Left ventricle myocardium inferior (tissue), 1 donor: ENCODE results near the gene SOAT2. TPM values are rescaled to one million over a fixed set of nuclear protein-coding genes. Genes with fewer than 3 reads are reported as not detected.

Source experiments
- DNase-seq: peaks from one replicate; pipeline ENCODE4 v3.0.0-alpha.2; 2020
- H3K27ac ChIP-seq: fragments of 200-600 bp; replicated peaks from 2 replicates; pipeline ENCODE4 v1.8.0; 2021
- H3K27me3 ChIP-seq: fragments of 200-600 bp; 2 replicates; pipeline ENCODE4 v1.8.0; 2021; ENCODE audit warnings: low read depth
- H3K36me3 ChIP-seq: fragments of 200-600 bp; 2 replicates; pipeline ENCODE4 v1.8.0; 2021
- H3K4me1 ChIP-seq: fragments of 200-600 bp; 2 replicates; pipeline ENCODE4 v1.8.0; 2021
- H3K4me3 ChIP-seq: fragments of 200-600 bp; 2 replicates; pipeline ENCODE4 v1.8.0; 2021; ENCODE audit warnings: mild to moderate bottlenecking, moderate library complexity
- H3K9me3 ChIP-seq: fragments of 200-600 bp; replicated peaks from 2 replicates; pipeline ENCODE4 v1.8.0; 2021
- intact Hi-C: fragments of 100-400 bp; cut with micrococcal nuclease; formaldehyde crosslinking; loops from one replicate; pipeline ENCODE4 v1.11.0; 2022
- total RNA-seq: library from RNA; stranded (reverse); fragmentation: NEBNext Ultra II Directional; extraction: Animal tissue kit (Norgen Biotek cat#: 25700); gene quantifications from one replicate; pipeline ENCODE4 v1.2.1, GENCODE V29; 2021
- TF ChIP-seq, protein P1 (sequence below): fragments of 200-600 bp; IDR thresholded peaks from 2 replicates; pipeline ENCODE4 v1.8.0; 2021; ENCODE audit warnings: antibody characterized with exemption, mild to moderate bottlenecking, borderline replicate concordance
- donor health status: DM: no; HTN: yes; CAD: no; lungs with severe emphysema.

The SOAT2 gene
- total RNA-seq, 1 donor from 2014 or later = not detected

DNA sequence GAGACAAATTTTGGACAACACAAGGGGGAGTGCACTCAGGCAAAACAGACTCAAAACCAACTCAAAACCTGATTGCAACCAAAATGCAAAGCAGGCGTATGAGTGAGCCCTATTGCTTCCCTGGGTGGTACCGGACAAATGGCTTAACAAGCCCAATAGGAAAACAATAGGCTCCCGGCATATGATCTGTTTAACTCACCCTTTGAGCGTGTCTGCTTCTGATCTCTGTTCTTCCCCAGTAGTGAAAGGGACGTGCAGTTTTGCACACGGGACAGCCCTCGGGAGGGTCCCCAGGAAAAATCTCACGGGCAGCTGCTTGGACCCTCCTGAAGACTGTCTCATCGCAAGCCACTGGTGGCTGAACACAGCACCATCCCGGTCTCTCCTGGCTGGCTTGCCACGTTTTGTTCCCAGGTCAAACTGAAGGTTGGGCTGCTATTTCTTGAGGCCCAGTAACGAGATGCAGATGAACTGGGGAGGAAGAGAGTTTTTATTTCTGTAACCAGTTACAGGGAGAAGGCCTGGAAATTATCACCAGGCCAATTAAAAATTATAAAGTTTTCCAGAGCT is 9.9 kb downstream of the SOAT2 start:
- Histone ChIP-seq H3K27me3 (no peaks in the 10 kb centered on the region), H3K9me3 (no peaks in the 10 kb centered on the region), H3K4me3 (no peak overlapping the region), H3K27ac (no peak overlapping the region), H3K4me1 (peaks cover 22% of the 10 kb centered on the region), H3K36me3 (no peaks in the 10 kb centered on the region)
- TF ChIP-seq, protein P1, sequence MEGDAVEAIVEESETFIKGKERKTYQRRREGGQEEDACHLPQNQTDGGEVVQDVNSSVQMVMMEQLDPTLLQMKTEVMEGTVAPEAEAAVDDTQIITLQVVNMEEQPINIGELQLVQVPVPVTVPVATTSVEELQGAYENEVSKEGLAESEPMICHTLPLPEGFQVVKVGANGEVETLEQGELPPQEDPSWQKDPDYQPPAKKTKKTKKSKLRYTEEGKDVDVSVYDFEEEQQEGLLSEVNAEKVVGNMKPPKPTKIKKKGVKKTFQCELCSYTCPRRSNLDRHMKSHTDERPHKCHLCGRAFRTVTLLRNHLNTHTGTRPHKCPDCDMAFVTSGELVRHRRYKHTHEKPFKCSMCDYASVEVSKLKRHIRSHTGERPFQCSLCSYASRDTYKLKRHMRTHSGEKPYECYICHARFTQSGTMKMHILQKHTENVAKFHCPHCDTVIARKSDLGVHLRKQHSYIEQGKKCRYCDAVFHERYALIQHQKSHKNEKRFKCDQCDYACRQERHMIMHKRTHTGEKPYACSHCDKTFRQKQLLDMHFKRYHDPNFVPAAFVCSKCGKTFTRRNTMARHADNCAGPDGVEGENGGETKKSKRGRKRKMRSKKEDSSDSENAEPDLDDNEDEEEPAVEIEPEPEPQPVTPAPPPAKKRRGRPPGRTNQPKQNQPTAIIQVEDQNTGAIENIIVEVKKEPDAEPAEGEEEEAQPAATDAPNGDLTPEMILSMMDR = no peak
- no peak for DNase-seq
- intact Hi-C loops = no loop called here

DNA sequence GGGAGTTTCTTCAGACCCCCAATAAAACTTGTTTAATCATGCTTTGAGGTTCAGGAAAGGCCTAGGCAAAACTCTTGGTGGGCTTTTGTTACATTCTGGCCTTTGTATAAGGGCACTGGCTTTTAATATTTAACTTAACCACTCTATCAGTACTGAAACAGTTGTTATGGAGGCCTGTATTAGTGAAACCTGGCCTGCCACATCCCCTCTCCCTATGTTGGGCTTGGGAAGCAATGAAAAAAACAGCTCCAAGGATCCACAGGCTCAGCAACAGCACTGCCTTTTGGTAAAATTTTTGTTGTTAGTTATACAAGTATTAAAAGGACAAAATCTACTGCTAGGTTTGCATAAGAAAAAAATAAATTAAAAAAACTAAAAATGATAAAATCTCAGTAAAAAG is 10.7 kb downstream of the SOAT2 start:
- H3K27ac ChIP-seq = peak overlapping the region; percentile 86
- DNase-seq = no peak
- no peaks in the 10 kb centered on the region for H3K36me3 ChIP-seq
- H3K27me3 ChIP-seq = no peaks in the 10 kb centered on the region
- TF ChIP-seq, protein P1 = no peak
- H3K4me1 ChIP-seq = peaks cover 17% of the 10 kb centered on the region
- no peaks in the 10 kb centered on the region for H3K9me3 ChIP-seq
- intact Hi-C loops = no loop called here
- H3K4me3 ChIP-seq = no peak overlapping the region

DNA sequence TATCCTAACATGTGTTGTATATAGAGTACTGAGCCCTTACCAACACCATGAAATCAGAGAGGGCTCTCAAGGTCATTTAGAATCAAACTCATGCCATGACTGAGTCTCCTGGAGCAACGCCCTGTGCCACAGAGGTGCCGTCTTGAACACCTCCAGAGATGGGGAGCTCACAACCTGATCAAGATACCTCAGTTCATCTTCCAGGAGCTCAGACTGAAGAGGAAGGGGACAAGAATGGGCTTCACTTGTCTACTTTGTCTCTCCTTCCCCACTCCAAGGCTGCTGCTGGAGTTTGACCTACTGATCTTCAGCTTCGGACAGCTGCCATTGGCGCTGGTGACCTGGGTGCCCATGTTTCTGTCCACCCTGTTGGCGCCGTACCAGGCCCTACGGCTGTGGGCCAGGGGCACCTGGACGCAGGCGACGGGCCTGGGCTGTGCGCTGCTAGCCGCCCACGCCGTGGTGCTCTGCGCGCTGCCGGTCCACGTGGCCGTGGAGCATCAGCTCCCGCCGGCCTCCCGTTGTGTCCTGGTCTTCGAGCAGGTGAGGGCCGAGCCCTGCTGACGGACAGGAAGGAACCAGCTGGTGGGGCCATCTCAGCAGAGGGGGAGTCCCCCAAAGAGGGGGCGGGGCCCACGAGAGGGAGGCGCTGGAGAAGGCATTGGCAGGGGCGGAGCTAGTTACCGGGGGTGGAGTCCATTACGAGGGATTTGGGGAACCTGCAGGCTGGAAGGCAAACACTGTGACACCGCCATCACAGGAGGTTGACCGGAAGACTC is 12.0 kb downstream of the SOAT2 start:
- H3K36me3 ChIP-seq = no peaks in the 10 kb centered on the region
- H3K9me3 ChIP-seq = no peaks in the 10 kb centered on the region
- H3K27me3 ChIP-seq = no peaks in the 10 kb centered on the region
- peak overlapping the region; percentile 86 for H3K27ac ChIP-seq
- H3K4me3 ChIP-seq = no peak overlapping the region
- TF ChIP-seq, protein P1 = no peak
- H3K4me1 ChIP-seq = peaks cover 17% of the 10 kb centered on the region
- no peak for DNase-seq
- intact Hi-C loops = no loop called here

DNA sequence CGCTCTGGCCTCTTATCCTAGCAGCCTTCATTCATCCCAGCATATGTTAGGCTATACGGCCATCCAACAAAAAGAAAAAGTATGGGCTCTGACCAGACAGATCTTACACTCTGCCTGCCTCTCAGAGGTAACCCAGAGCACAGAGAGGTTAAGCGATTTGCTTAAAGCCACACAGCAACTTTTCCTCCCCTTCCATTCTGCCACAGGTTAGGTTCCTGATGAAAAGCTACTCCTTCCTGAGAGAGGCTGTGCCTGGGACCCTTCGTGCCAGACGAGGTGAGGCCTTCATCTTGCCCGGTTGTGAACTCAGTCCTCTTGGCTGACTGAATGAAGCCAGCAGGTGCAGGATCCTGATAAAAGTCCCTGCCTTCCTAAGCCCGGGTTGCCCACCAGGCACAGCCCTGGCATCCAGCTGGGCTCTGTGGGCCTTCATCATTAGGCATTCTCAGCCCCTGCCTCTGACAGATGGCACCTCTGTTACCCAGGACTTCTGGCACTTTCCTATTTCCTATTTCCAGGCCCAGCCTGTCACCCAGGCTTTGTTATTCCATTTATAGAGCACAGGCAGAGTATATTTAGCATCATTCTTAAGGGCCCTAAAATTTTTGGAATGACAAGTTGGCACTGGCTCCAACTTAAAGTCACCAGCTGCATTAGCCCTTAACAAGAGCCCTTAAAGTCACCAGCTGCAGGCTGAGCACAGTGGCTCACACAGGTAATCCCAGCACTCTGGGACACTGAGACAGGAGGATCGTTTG is 12.8 kb downstream of the SOAT2 start:
- Histone ChIP-seq H3K27me3 (no peaks in the 10 kb centered on the region), H3K4me1 (peaks cover 17% of the 10 kb centered on the region), H3K36me3 (no peaks in the 10 kb centered on the region), H3K27ac (peak overlapping the region; percentile 86), H3K4me3 (no peak overlapping the region), H3K9me3 (no peaks in the 10 kb centered on the region)
- intact Hi-C loops = no loop called here
- TF ChIP-seq, protein P1 = no peak
- DNase-seq = no peak

DNA sequence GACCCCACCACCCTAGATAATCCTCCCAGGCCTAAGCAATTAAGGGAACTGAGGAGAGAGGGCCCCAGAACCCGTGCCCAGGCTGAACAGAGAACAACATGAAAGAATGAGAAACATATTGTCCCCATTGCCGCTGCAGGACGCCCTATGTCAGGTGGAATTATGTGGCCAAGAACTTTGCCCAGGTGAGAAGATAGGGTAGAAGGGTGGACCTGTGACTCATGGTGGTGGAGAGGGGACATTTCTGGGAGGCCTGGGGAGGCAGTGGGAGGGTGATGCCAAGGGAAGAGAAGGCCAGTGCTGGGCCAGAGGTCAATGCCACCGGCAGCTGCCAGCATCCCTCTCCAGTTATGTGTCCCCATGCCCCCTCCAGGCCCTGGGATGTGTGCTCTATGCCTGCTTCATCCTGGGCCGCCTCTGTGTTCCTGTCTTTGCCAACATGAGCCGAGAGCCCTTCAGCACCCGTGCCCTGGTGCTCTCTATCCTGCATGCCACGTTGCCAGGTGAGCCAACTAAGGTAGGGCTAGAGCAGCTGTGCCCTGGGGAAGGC is 15.5 kb downstream of the SOAT2 start:
- Histone ChIP-seq H3K4me1 (peaks cover 17% of the 10 kb centered on the region), H3K9me3 (no peaks in the 10 kb centered on the region), H3K36me3 (no peaks in the 10 kb centered on the region), H3K27me3 (no peaks in the 10 kb centered on the region), H3K27ac (no peak overlapping the region), H3K4me3 (no peak overlapping the region)
- DNase-seq = no peak
- TF ChIP-seq, protein P1 = no peak
- intact Hi-C loops = no loop called here
